Stimulated activated CD8-positive, alpha-beta memory T cell treated with anti-CD3 and anti-CD28 coated beads, Interleukin-7, amount 100 ng/mL, for 48 hours (primary cell): ENCODE measurements around the gene DUSP2.
A peak's percentile ranks its signal among the peaks of the same experiment; 100 is the strongest.

Source experiments
- DNase-seq, 2 donors: peaks; one replicate each; pipeline ENCODE4 v3.0.0-alpha.2; 2020; ENCODE audit warnings: low read depth in 1 of 2; ENCODE audit errors: extremely low read depth in 1 of 2

Gene DUSP2, protein sequence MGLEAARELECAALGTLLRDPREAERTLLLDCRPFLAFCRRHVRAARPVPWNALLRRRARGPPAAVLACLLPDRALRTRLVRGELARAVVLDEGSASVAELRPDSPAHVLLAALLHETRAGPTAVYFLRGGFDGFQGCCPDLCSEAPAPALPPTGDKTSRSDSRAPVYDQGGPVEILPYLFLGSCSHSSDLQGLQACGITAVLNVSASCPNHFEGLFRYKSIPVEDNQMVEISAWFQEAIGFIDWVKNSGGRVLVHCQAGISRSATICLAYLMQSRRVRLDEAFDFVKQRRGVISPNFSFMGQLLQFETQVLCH

DNA sequence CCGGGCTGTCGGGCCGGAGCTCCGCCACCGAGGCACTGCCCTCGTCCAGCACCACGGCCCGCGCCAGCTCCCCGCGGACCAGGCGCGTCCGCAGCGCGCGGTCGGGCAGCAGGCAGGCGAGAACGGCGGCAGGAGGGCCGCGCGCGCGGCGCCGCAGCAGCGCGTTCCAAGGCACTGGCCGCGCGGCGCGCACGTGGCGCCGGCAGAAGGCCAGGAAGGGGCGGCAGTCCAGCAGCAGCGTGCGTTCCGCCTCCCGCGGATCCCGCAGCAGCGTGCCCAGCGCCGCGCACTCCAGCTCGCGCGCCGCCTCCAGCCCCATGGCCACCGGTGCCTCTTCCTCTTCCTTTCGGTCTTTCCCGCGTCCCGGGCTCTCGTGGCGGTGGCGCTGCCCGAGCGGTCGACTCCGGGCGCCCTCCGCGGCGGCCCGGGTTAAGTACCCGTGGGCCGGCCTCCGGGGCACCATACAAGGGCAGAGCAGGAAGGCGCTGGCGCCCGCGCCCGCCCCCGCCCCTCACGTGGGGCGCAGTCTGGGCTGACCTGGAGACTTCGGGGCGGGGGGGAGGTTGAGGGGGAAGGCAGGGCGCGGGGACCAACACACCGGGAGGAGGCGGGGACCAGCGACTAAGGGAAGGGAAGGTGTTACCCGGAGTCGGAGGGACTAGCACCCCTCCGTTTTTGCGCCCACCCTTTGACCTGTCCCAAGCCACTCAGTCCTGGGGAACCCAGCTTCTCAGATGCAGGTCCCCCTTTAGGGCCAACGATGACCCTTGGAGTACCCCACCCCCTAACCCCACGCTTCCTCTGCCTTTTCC lies at the start of gene DUSP2:
Gene DUSP2, minus strand, starts transcription at position 405 of the 812 bp plus-strand sequence. Its CDS starts 86 bp downstream, at position 319.
- peak; percentile 90 to 93 for DNase-seq

DNA sequence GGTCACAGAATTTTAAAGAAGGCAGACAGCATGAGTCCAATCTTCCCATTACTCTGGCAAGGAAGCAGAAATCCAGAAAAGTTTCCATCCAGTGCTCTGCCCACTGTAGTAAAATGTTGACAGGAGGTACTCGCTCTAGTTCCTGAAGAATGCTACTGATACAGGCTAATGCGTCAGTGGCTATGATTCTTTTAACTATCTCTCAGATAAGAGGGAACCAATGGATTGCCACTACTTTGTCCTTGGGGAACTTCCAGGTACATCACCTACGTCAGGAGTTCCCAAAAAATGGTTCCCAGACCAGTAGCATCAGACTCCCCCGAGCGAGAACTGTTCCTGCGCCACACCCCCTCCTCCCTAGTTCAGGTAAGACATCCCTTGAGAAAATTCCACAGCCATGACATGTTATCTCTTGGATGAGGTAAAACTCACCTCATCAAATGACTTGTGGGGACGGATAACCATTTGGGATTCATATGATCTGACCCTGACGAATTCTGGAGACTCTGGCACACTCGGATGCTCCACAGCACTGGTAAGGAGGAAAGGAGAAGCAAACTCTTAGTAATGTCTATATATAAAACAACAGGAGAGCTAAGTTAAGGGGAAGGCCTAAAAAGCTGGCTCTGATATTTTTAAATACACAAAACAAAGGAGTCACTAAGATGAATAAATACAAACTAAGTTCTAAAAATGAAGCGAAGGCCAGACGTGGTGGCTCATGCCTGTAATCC lies 46.9 kb upstream of the DUSP2 start:
- no peak for DNase-seq

DNA sequence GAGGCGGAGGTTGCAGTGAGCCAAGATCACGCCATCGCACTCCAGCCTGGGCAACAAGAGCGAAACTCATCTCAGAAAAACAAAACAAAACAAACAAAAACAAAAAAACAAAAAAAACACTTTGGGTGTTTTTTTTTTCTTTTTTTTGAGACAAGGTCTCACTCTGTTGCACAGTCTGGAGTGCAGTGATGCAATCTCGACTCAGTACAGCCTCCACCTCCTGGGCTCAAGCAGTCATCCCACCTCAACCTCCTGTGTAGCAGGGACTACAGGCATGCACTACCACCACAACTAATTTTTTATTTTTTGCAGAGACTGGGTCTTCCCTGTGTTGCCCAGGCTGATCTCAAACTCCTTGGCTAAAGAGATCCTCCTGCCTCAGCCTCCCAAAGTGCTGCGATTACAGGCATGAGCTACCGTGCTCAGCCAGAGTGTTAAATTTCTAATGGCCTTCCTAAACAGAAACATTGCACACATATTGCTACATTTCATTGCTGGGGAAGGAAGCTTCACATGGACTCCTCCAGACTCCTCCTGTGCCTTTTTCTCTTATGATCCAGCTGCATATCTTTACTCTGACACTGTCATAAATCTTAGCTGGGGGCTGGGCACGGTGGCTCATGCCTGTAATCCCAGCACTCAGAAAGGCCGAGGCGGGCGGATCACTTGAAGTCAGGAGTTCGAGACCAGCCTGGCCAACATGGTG lies 43.7 kb upstream of the DUSP2 start:
- no peak for DNase-seq

DNA sequence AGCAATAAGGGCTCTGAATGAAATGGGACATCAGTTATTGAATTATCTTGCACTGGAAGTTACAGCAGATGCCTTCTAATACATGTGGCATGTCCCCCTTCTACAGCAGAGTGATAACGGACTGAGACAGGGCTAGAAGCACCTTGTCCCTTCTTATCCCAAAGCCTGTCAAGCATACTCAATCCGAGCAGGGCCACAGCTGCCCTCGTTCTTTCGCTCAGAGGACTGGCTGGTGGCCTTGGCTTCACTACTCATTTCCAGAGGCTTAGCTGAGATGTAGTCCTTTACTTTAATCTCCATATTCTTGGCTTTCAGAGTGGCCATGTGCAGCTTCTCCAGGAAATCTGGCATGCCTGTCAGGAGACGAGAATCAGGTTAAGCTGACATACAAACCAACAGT lies 41.3 kb upstream of the DUSP2 start:
- DNase-seq, result no peak

DNA sequence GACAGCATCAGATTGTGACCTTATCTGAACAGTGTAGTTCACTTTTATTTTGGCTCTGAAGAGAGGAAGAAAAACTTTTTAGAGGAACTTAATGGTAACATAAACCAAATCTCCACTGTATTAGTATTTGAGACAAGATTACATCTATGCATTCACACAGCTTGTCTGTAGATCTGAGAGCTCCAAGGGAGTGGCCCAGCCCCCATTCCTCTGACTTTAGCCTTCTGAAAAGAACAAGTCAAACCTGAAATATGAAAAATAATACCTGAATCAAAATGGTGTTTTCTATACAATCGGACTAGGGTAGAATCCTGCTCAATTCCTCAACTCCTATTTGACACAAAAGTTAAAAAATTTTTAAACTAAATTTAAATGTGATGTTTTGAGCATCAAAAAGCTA lies 40.3 kb upstream of the DUSP2 start:
- DNase-seq, result no peak

DNA sequence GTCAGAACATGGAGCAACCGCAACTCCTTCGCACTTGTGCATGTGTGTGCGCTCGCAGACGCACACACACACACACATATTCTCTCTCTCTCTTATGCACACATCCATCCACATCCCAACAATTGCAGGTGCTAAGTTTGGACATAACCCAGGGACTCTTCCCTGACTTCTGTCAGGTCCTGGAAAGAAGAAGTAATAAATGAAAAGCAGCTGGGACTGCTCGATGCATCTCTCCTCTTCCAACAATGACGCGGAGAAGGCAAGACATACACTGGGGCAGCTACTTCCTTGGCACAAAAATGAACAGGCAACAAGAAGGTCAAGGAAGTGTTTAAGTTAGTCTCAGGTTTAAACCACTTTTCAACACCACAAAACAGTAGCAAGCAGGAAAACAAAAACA lies 39.7 kb upstream of the DUSP2 start:
- DNase-seq, result no peak

DNA sequence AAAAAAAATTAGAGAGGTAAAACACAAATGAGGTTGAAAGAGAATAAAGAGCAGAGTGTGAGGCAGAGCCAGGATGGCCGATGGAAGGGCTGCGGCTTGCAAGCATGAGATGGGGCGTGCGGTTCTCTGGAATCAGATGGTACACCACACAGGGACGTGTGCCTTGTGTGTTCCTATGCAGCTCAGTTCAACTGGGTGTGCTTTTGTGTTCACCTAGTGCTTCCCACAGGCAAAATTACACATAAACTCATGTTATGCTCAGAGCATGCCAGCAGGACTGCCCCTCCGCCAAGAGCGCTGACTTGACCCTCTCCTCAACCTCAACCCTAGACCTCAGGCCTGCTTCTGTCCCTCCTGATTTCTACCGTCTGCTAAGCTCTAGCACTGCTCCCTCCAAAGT lies 38.9 kb upstream of the DUSP2 start:
- no peak for DNase-seq

DNA sequence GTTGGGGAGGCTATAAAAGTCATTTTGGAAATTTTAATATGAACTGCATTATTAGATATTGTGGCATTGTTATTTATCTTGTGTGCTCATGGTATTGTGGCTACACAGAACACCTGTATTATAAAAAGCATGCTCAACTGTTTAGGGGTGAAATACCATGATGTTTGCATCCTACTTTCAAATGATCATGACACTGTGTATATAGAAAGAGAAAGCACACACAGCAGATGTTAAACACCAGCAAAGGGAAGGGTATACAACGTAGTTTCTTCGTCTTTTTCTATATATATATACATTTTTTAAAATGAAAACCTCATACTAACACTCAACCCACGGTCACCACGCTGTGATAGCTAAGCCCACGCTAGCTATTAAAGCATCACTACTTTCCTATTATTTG lies 36.3 kb upstream of the DUSP2 start:
- DNase-seq, result no peak

DNA sequence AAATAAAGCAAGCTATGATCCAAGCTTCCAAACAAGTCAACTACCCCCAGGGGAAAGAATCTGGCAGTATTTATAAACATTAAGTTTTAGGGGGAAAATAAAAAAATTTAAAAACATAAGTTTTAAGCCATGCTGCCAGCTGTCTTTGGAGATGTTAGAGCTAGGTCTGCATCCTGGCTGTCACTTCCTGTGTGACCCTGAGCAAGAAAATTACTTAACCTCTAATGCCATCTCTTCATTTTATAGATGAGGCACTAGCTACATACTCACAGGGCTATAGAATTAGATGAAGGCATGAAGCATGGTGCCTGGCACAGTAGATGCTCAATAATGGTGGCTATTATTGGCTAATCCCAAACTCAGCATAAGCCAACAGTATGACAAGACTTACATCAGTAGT lies 35.3 kb upstream of the DUSP2 start:
- no peak for DNase-seq

DNA sequence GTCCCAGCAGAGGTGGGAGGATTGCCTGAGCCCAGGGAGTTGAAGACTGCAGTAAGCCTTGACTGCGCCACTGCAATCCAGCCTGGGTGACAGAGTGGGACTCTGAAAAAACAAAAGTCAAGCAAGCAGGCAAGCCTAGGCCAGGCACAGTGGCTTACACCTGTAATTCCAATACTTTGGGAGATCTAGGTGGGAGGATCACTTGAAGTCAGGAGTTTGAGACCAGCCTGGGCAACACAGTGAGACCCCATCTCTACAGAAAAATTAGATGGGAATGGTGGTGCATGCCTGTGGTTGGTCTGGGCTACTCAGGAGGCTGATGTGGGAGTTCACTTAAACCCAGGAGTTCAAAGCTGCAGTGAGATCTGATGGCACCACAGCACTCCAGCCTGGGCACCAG lies 34.8 kb upstream of the DUSP2 start:
- no peak for DNase-seq

DNA sequence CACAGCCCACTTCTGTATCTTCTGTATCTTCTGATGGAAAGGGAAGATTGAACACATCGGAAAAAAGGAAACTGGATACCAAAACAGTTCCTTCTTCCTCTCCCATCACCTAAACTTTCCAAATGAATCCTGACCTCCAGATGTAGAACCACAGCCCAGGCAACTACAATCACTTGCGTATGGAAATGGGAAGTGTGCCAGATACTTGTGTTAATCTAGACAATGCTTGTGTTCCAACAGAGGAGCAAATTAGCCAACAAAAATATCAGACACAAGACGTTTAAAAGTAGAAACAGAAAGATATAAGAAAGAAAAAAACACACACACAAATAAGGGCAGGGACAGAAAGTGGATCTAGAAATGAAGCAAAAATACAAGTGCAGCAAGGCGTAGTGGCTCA lies 31.4 kb upstream of the DUSP2 start:
- DNase-seq, result no peak

DNA sequence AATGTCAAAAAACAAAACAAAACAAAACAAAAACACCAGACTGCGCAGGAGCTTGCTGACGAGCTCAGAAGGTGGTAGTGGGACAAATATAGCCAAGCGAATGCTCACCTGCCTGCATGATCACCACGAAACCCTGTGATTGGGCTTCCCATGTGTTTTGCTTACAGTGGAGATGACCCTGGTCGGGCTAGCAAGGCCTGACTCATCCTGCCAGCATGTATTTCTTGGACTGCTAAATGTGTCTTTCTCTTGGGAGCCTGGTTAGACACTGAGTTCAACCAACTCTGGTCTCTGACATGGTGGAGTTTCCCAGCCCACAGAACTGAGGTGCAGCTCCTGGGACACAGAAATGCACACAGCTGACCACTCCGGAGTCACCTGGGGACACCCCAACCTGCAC lies 30.7 kb upstream of the DUSP2 start:
- DNase-seq, result no peak

DNA sequence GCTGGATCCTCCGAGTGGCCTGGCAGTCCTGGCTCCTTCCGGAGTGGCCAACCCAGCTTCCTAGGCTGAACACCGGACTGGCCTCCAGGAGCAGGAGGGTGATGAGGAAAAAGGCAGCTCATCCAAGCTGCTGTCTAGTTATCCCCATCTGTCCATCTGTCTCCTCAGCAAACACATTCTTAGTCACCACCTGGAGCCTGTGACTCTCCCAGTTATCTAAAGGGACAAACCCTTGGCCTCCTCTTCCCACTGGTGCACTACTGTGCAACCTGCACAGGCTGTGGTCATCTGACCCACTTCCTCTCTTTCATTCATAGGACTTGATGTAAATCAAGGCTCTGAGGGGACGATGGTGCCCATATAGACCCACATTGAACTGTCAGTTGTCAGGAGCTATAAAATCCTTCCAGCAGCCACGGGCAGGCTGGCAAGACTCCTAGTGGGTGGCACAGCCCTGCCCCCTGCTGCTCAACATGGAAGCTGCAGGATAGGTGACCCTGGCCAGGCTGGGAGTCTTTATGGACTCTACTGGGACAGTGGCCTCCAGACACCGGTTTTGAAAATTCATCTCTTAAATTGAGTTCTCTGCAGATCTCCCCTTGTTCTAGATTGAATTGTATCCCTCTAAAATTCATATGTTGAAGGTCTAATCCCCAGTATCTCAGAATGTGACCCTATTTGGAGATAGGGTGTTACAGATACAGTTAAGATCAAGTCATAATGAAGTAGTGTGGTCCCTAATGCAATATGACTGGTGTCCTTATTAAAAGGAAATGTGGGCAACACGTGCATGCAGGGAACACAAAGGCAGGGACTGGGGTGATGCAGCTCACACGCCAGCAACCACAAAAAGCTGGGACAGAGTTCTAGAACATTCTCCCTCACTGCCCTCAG lies 29.3 kb upstream of the DUSP2 start:
- peak; percentile 61 to 77 for DNase-seq

DNA sequence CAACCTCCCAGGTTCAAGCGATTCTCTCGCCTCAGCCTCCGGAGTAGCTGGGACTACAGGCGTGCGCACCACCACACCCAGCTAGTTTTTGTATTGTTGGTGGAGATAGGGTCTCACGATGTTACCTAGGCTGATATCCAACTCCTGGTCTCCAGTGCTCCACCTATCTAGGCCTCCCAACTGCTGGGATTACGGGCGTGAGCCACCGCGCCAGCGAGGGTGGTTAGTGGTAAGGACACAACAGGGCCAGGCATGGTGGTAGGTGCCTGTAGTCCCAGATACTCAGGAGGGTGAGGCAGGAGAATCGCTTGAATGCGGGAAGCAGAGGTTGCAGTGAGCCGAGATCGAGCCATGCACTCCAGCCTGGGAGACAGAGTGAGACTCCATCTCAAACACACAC lies 26.6 kb upstream of the DUSP2 start:
- DNase-seq, result no peak

DNA sequence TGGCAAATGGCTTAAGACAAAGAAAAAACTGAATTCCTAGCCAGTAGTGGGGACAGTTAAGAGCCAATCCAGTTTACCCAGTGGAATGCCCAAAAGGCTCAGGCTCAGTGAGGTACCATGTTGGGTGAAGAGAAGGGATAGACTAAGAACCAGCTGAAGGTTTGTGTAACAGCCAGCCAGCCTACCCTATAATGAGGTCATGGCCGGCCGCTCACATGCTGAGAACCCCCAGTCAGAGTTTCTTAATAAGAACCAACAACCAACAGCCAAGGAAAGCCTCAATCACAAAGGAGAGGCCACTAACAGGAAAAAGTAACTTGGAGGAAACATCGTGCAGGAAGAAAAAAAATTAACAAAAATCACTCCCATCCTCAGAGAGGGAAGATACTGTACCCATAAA lies 25.4 kb upstream of the DUSP2 start:
- no peak for DNase-seq

DNA sequence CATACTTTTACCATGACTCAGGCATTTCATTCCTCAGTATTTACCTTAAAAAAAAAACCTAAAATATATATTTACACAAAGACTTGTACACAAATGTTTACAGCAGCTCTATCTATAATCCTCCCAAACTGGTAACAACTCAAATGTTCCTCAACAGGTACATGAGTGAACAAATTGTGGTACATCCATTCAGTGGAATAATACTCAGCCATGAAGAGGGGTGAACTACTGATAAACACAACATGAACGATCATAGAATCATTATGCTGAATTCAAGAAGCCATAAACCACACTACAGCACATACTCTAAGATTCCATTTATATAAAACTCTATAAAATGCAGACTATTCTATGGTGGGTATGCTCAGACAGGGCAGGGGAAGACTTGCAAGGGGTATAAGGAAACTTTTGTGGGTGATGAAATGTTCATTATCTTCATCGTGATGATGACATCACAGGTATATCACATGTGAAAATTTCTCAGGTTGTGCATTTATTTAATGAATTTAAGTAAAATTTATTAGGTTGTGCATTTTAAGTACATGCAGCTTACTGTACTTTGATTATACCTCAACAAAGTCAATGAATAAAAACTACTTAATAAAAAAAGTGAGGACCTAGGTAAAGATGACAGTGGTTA lies 24.7 kb upstream of the DUSP2 start:
- DNase-seq, result no peak

DNA sequence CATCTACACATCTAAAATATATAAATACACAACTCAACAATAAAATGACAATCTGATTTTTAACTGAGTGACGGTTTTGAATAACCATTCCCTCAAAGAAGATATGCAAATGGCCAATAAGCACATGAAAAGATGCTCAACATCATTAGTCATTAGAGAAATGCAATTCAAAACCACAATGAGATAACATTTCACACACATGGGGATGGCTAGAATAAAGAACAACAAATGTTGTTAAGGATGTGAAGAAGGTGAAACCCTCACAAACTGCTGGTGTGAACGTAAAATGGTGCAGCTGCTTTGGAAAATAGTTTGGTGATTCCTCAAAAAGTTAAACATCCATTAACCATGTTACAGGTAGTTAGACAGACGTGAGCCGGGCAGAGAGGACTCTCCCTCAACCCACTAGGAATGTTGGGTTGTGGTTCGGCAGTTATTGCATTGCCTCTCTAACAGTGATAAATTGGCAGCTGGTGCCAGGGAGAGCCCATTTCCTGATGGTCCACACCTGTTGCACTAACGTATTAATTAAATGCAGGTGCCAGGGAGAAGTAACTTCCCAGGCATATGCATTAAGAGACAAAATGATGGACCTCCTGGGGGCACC lies 22.3 kb upstream of the DUSP2 start:
- no peak for DNase-seq

DNA sequence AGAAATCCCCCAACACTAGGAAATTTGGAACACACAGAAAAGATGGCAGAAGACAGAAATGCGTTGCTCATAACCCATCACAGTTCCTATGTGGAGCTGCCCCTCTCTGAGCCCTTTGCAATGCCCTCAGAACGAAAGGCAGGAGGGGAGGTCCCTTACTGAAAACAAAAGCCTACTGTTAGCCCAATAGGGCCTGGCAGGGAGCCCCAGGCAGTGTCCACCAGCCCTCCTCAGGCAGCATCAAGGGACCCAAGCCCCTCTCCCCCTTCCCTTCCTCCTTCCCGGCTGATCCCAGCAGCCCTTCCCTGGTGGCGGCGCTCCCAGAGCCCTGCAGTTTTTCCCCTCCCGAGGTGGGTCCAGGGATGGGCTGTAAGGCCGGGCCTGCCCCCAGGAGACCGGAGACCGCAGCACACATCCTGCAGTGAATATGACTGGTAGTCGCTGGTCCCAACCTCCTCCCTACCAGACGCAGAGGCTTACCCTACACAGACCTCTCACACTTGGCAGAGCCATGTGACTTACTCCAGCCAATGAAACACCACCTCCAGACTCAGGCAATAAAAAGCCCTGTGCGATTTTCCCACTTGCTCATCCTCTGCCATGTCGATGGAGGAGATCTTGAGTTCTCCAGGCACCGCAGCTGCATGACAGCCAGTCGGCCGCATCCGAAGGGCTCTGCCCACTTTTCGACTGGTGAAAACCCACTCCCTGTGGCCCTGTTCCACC lies 19.4 kb upstream of the DUSP2 start:
- DNase-seq, result peak in 1 of 2 donors; percentile 82
